ENCODE results near the gene PRF1. TPM values are rescaled to one million over a fixed set of nuclear protein-coding genes. Genes with fewer than 3 reads are reported as not detected.

Gene PRF1
- polyA plus RNA-seq, 3 donors from 2014 or later = 4,156 to 6,150 (median 5,696) TPM

- peaks cover 0 to 4% (median 3%) of the 10 kb centered on the region in 3 donors for H3K27me3 Mint-ChIP-seq (ENCODE audit: low read depth in 3 of 3)
- no peak for DNase-seq
- no peak overlapping the region for H3K4me3 Mint-ChIP-seq
Observed at GRCh38 chr10:70551971-70552422, 50.5 kb downstream of the PRF1 start.

GRCh38 chr10:70551466-70551865 lies 51.1 kb downstream of the PRF1 start:
- Mint-ChIP-seq H3K27ac (no peak overlapping the region), H3K4me1 (peaks cover 6% of the 10 kb centered on the region in 2 donors), H3K36me3 (no peaks in the 10 kb centered on the region), H3K4me3 (no peak overlapping the region), H3K9me3 (no peaks in the 10 kb centered on the region), H3K27me3 (ENCODE audit: low read depth in 3 of 3) (peaks cover 0 to 4% (median 3%) of the 10 kb centered on the region in 3 donors)
- no peak for DNase-seq

More at GRCh38 chr10:70551971-70552422, 50.5 kb downstream of the PRF1 start:
- Mint-ChIP-seq H3K36me3 (no peaks in the 10 kb centered on the region), H3K27ac (no peak overlapping the region), H3K4me1 (peaks cover 6% of the 10 kb centered on the region in 2 donors), H3K9me3 (no peaks in the 10 kb centered on the region)

GRCh38 chr10:70550459-70550858 lies 52.1 kb downstream of the PRF1 start:
- Mint-ChIP-seq H3K9me3 (no peaks in the 10 kb centered on the region), H3K27me3 (ENCODE audit: low read depth in 3 of 3) (peaks cover 0 to 3% (median 2%) of the 10 kb centered on the region in 3 donors), H3K4me1 (peaks cover 6% of the 10 kb centered on the region in 2 donors), H3K27ac (no peak overlapping the region), H3K4me3 (no peak overlapping the region), H3K36me3 (no peaks in the 10 kb centered on the region)
- DNase-seq = no peak

GRCh38 chr10:70549962-70550458 lies 52.5 kb downstream of the PRF1 start:
- Mint-ChIP-seq H3K4me1 (peaks cover 6% of the 10 kb centered on the region in 2 donors), H3K4me3 (no peak overlapping the region), H3K27ac (peak overlapping the region in 1 of 6 donors; percentile 51), H3K9me3 (no peaks in the 10 kb centered on the region), H3K27me3 (ENCODE audit: low read depth in 3 of 3) (peaks cover 0 to 3% (median 2%) of the 10 kb centered on the region in 3 donors), H3K36me3 (no peaks in the 10 kb centered on the region)
- DNase-seq = peak; percentile 71 to 73 (median 73)

GRCh38 chr10:70549351-70549961 lies 53.1 kb downstream of the PRF1 start:
- Mint-ChIP-seq H3K4me3 (no peak overlapping the region), H3K27ac (no peak overlapping the region), H3K36me3 (no peaks in the 10 kb centered on the region), H3K27me3 (ENCODE audit: low read depth in 3 of 3) (peaks cover 0 to 3% (median 2%) of the 10 kb centered on the region in 3 donors), H3K9me3 (no peaks in the 10 kb centered on the region), H3K4me1 (peaks cover 6% of the 10 kb centered on the region in 2 donors)
- DNase-seq = no peak

Other genes with a start within 250 kb of the PRF1 start
- gene LRRC20, start 220.1 kb downstream of the PRF1 start, polyA plus RNA-seq = 1 to 10 TPM; 1.1 to 1.4 (median 1.2) TPM
- gene EIF4EBP2, start 198.6 kb downstream of the PRF1 start, polyA plus RNA-seq = 100 to 1,000 TPM in 1 of 3 donors, 10 to 100 TPM in 2; 67.6 to 105 (median 92.4) TPM
- gene NODAL, start 161.1 kb downstream of the PRF1 start, polyA plus RNA-seq = not detected
- 1 to 10 TPM in 1 of 3 donors, under 1 TPM in 2; 0.12 to 2.2 (median 0.14) TPM for gene PALD1, start 124.0 kb downstream of the PRF1 start, polyA plus RNA-seq
- under 1 TPM; 0.36 to 0.56 (median 0.37) TPM for gene ADAMTS14, start 69.8 kb upstream of the PRF1 start, polyA plus RNA-seq
- not detected for gene TBATA, start 182.6 kb upstream of the PRF1 start, polyA plus RNA-seq
- gene SGPL1, start 213.2 kb upstream of the PRF1 start, polyA plus RNA-seq = 10 to 100 TPM; 19.8 to 25.9 (median 20.3) TPM

All from immature natural killer cell (primary cell).